Esophagus mucosa (tissue), 1 donor: Measurements from ENCODE around the gene TAC1. TPM values are rescaled to one million over a fixed set of nuclear protein-coding genes. Genes with fewer than 3 reads are reported as not detected.

Source experiments
- total RNA-seq: library from RNA; stranded (reverse); gene quantifications from one replicate; pipeline ENCODE4 v1.2.4, GENCODE V29; 2023
- donor health status: DM: yes; HTN: yes; CAD: no.

TAC1 gene
- total RNA-seq, 1 donor from 2014 or later = not detected

Other genes with a start within 250 kb of the TAC1 start
- 49.7 TPM for gene ASNS, start 140.3 kb downstream of the TAC1 start, total RNA-seq